K562 (cell line): Measurements from ENCODE around the gene PIEZO2. TPM values are rescaled to one million over a fixed set of nuclear protein-coding genes. Genes with fewer than 3 reads are reported as not detected.

Source experiments
- ATAC-seq: fragments of 200-7000 bp; cut with Tn5 transposase; 3 replicates; pipeline ENCODE4 v1.9.1; 2020; ENCODE audit warnings: moderate library complexity
- BruUV-seq: library from RNA; stranded (reverse); fragments of 400-500 nt; replicated peaks from 2 replicates; lab custom pipeline; 2021; lab: Mats Ljungman, UMichigan
- CTCF ChIA-PET: fragments of 300-600 bp; formaldehyde crosslinking; extraction: SDS; loops from one replicate; lab custom pipeline; 2021; ENCODE audit warnings: low intra/inter-chr PET ratio; lab: Yijun Ruan, JAX
- POLR2A ChIA-PET: fragments of 300-600, 350-650 bp; sonication (Branson Sonifier 250); formaldehyde crosslinking; extraction: SDS; loops from one replicate; lab custom pipeline; 2021; ENCODE audit warnings: antibody characterized with exemption, inconsistent platforms; lab: Yijun Ruan, JAX
- DNase-seq, 4 experiments: peaks; one replicate each; pipeline versions ENCODE4 v3.0.0 to v3.0.0-alpha.2; 2011 to 2018; ENCODE audit warnings: low spot score in 3 of 4, mixed read lengths in 3 of 4; ENCODE audit errors: extremely low read depth in 1 of 4
- FAIRE-seq: peaks from 2 replicates; lab custom pipeline; 2011; peaks lifted over from hg19 to GRCh38; lab: Jason Lieb, UNC
- H2AFZ ChIP-seq: 2 replicates; pipeline ENCODE4 v1.6.0; 2011; ENCODE audit warnings: low read depth, low read length, control low read depth, inconsistent platforms
- H3K27ac ChIP-seq: fragments of 200-600 bp; 3 replicates; pipeline ENCODE4 v1.8.0; 2011; ENCODE audit warnings: low read depth, mild to moderate bottlenecking, control low read depth, inconsistent platforms, low read length, moderate library complexity, mixed read lengths; ENCODE audit errors: extremely low read depth
- H3K27me3 ChIP-seq, 2 experiments: fragments of 300-600 bp in 1 of 2; 2 replicates in 1 of 2; 3 replicates in 1 of 2; pipeline versions ENCODE4 v1.6.0 to v1.8.0; 2011; ENCODE audit warnings: inconsistent platforms in 2 of 2, low read length in 2 of 2, mild to moderate bottlenecking in 1 of 2, mixed read lengths in 1 of 2, moderate library complexity in 1 of 2; ENCODE audit not compliant: control insufficient read depth in 2 of 2, insufficient read depth in 2 of 2
- H3K36me3 ChIP-seq: fragments of 300-600 bp; 3 replicates; pipeline ENCODE4 v1.8.0; 2011; ENCODE audit warnings: mild to moderate bottlenecking, low read length, inconsistent platforms; ENCODE audit not compliant: control insufficient read depth, insufficient read depth
- H3K4me1 ChIP-seq, 2 experiments: fragments of 200-600 bp in 1 of 2; replicated peaks in 1 of 2; 2 replicates in 1 of 2; 3 replicates in 1 of 2; pipeline versions ENCODE4 v1.5.1 to v1.8.0; 2011; ENCODE audit warnings: inconsistent platforms in 2 of 2, low read length in 2 of 2, mild to moderate bottlenecking in 1 of 2, mixed read lengths in 1 of 2, moderate library complexity in 1 of 2; ENCODE audit not compliant: control insufficient read depth in 2 of 2, insufficient read depth in 2 of 2
- H3K4me2 ChIP-seq: 2 replicates; pipeline ENCODE4 v1.6.1; 2011; ENCODE audit warnings: low read length, control low read depth, inconsistent platforms, mixed read lengths; ENCODE audit not compliant: insufficient read depth
- H3K4me3 ChIP-seq: fragments of 200-600 bp; sonication (generic), shearing (Covaris generic); 2 replicates; pipeline ENCODE4 v1.5.1; 2016; ENCODE audit warnings: control low read depth, inconsistent platforms
- H3K79me2 ChIP-seq: fragments of 200-600 bp; 3 replicates; pipeline ENCODE4 v1.8.0; 2011; ENCODE audit warnings: low read length, inconsistent platforms; ENCODE audit not compliant: control insufficient read depth, insufficient read depth
- H3K9ac ChIP-seq, 2 experiments: 2 replicates each; pipeline versions ENCODE4 v1.6.0 to v1.6.1; 2011; ENCODE audit warnings: low read depth in 2 of 2, low read length in 2 of 2, control low read depth in 1 of 2, inconsistent platforms in 1 of 2, mild to moderate bottlenecking in 1 of 2, mixed read lengths in 1 of 2; ENCODE audit not compliant: insufficient read depth in 1 of 2
- H3K9me1 ChIP-seq: one replicate; pipeline ENCODE4 v1.6.0; 2011; ENCODE audit warnings: inconsistent platforms, mild to moderate bottlenecking, low read length, moderate library complexity; ENCODE audit not compliant: control insufficient read depth, insufficient read depth
- H3K9me3 ChIP-seq: replicated peaks from 2 replicates; pipeline ENCODE4 v1.5.1; 2011; ENCODE audit warnings: low read depth, low read length, inconsistent platforms; ENCODE audit not compliant: control insufficient read depth, insufficient read depth
- H4K20me1 ChIP-seq: replicated peaks from 2 replicates; pipeline ENCODE4 v1.6.1; 2011; ENCODE audit warnings: low read length, inconsistent platforms, mixed read lengths; ENCODE audit not compliant: control insufficient read depth, insufficient read depth
- BRF1 ChIP-seq: IDR thresholded peaks from 3 replicates; pipeline ENCODE4 v1.6.1; 2011; ENCODE audit warnings: borderline replicate concordance, mild to moderate bottlenecking; ENCODE audit not compliant: insufficient read length; ENCODE audit errors: extremely low read depth
- HSF4 ChIP-seq: fragments of 250-450 bp; sonication (Bioruptor Pico); IDR thresholded peaks from 2 replicates; pipeline ENCODE4 v2.1.2; 2022; ENCODE audit warnings: mild to moderate bottlenecking, moderate library complexity, borderline replicate concordance
- KDM1A ChIP-seq, 2 experiments: fragments of 450-650 bp; IDR thresholded peaks; 2 replicates each; pipeline ENCODE4 v1.6.1; 2016; ENCODE audit warnings: mild to moderate bottlenecking in 2 of 2
- KDM4B ChIP-seq, 2 experiments: fragments of 450-650 bp in 1 of 2; sonication (generic) in 1 of 2; IDR thresholded peaks; 2 replicates each; pipeline ENCODE4 v1.6.1; 2016 to 2017; ENCODE audit warnings: borderline replicate concordance in 2 of 2, antibody characterized with exemption in 1 of 2, low read depth in 1 of 2, mild to moderate bottlenecking in 1 of 2
- SMARCE1 ChIP-seq: fragments of 450-650 bp; IDR thresholded peaks from 2 replicates; pipeline ENCODE4 v1.7.1; 2016; ENCODE audit warnings: mild to moderate bottlenecking
- TCFL5 ChIP-seq: fragments of 250-450 bp; sonication (Bioruptor Pico); conservative IDR thresholded peaks from 2 replicates; pipeline ENCODE4 v1.6.1; 2021; ENCODE audit warnings: mild to moderate bottlenecking, moderate library complexity, matching md5 sums
- ZNF232 ChIP-seq: sonication (generic); formaldehyde crosslinking; IDR thresholded peaks from 2 replicates; pipeline ENCODE4 v1.8.0; 2022; ENCODE audit warnings: mild to moderate bottlenecking, missing genetic modification reagents
- ZNF57 ChIP-seq: fragments of 450-650 bp; formaldehyde crosslinking; IDR thresholded peaks from 2 replicates; pipeline ENCODE4 v1.4.0; 2020; ENCODE audit warnings: mild to moderate bottlenecking, moderate library complexity
- WGBS: fragments of 100-300 bp; shearing (Covaris generic); methylation state at CpG from one replicate; pipeline ENCODE4 v1.1.6; 2016; ENCODE audit warnings: low coverage, mixed read lengths; ENCODE audit not compliant: insufficient coverage; ENCODE audit errors: missing lambda C conversion rate; 5-methylcytosine and 5-hydroxymethylcytosine counted together
- in situ Hi-C: fragments of 300-500 bp; cut with MboI; formaldehyde crosslinking; loops from 4 replicates; pipeline ENCODE4 v1.15.0; 2018; ENCODE audit warnings: inconsistent platforms, mixed read lengths
- intact Hi-C: fragments of 100-400 bp; cut with micrococcal nuclease; formaldehyde crosslinking; loops from 2 replicates; pipeline ENCODE4 v1.14.2; 2022
- polyA plus RNA-seq, 8 experiments: library from polyadenylated mRNA; depleted of rRNA in 4 of 8; stranded (reverse) in 5 of 8; unstranded in 3 of 8; fragments of >200 nt; fragmentation: Nextera tagmentation in 2 of 8; fragmentation: Illumina TruSeq in 1 of 8; extraction: Ambion mirVana in 2 of 8; extraction: Trizol in 1 of 8; gene quantifications; 2 replicates each; pipeline versions ENCODE4 v1.2.1 to v1.2.3, GENCODE V29; 2011 to 2014; ENCODE audit warnings: inconsistent platforms in 1 of 8, missing spikeins in 1 of 8
- total RNA-seq, 7 experiments: library from RNA; depleted of rRNA in 6 of 7; stranded (reverse); fragments of >200 nt in 6 of 7; fragmentation: Illumina TruSeq in 2 of 7; extraction: Trizol in 2 of 7; gene quantifications; 2 replicates each; pipeline versions ENCODE4 v1.2.1 to v1.2.3, GENCODE V29; 2011 to 2021; ENCODE audit warnings: low replicate concordance in 1 of 7
- TF ChIP-seq, protein P1 (sequence below): sonication (generic); formaldehyde crosslinking; IDR thresholded peaks from 2 replicates; pipeline ENCODE4 v1.8.0; 2022; ENCODE audit warnings: mild to moderate bottlenecking, missing genetic modification reagents, borderline replicate concordance
- TF ChIP-seq, protein P2 (sequence below): fragments of 450-650 bp; IDR thresholded peaks from 2 replicates; pipeline ENCODE4 v1.6.1; 2016; ENCODE audit warnings: low read depth

Gene PIEZO2
- total and polyA plus RNA-seq, 9 of the 15 experiments (the other 6 are each of a cell fraction or from before 2014, with no cell fraction given), result 0.54 to 4.1 (median 2.0) TPM

DNA sequence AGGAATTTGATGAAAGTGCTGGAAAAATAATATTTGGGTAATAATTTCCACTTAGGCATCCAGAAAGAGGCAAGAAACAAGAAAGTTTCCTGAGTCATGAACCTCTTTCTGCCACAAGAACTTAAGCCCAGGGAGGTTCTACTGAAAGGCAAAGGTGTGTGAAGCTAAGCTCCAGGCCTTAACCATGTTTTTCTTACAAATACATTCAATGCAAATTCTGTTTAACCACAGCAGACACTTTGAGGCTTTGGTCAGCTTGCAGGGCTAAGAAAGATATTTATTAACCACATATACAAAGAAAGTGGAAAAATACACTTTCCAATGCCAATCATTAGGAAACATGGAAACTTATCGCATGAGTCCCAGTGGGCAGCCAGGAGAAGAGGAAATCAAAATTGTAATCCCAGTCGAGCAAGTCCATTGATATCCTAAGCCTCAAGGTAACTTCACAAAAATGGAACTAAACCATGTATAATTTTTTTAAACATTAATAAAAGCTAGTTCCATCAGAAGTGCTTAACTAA, 68.3 kb downstream of the PIEZO2 start (continued):
- TF ChIP-seq ZNF57 (CRISPR knock-in tag) (no peak), SMARCE1 (no peak), KDM1A (IDR thresholded peaks at IDR 0.05) (no peak)
- TF ChIP-seq, protein P1, sequence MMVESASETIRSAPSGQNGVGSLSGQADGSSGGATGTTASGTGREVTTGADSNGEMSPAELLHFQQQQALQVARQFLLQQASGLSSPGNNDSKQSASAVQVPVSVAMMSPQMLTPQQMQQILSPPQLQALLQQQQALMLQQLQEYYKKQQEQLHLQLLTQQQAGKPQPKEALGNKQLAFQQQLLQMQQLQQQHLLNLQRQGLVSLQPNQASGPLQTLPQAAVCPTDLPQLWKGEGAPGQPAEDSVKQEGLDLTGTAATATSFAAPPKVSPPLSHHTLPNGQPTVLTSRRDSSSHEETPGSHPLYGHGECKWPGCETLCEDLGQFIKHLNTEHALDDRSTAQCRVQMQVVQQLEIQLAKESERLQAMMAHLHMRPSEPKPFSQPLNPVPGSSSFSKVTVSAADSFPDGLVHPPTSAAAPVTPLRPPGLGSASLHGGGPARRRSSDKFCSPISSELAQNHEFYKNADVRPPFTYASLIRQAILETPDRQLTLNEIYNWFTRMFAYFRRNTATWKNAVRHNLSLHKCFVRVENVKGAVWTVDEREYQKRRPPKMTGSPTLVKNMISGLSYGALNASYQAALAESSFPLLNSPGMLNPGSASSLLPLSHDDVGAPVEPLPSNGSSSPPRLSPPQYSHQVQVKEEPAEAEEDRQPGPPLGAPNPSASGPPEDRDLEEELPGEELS (CRISPR knock-in tag), result no peak

DNA sequence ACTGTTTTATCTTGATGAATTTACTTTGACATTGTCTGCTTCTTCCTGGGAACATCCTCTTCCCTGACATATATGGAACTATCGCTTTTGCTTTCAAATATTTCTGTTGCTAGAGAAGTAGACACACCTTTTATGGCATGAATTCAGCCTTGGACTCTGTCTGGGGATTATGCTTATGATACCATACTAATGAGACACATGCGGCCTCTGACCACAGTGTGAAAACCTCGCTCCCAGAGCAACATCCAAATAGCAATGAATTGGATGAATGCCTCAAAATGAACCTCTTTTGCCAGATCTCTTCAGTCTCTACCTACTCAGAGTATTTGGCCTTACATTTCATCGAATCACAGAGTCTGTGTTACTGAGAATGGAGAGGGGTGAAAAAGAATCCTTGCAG, 70.9 kb downstream of the PIEZO2 start:
- DNase-seq (no peak), ATAC-seq (no peak), FAIRE-seq (no peak)
- Histone ChIP-seq H4K20me1 (no peaks in the 10 kb centered on the region), H3K4me2 (no peak overlapping the region), H3K27me3 (0 out of 5 replicates have a peak, but pooled peaks cover 0 to 2% of the 10 kb centered on the region in 2 experiments), H3K27ac (no peak overlapping the region), H3K9me1 (no peaks in the 10 kb centered on the region), H3K4me3 (no peak overlapping the region), H2AFZ (no peak overlapping the region), H3K36me3 (no peaks in the 10 kb centered on the region), H3K4me1 (no peaks in the 10 kb centered on the region), H3K79me2 (no peaks in the 10 kb centered on the region), H3K9ac (no peak overlapping the region), H3K9me3 (no peaks in the 10 kb centered on the region)
- no TSS peak for BruUV-seq
- POLR2A ChIA-PET, result no interaction called here
- 2% methylated on average over 4 of the region's 4 CpGs for WGBS
- in situ Hi-C loops, result no loop called here
- CTCF ChIA-PET, result no interaction called here
- intact Hi-C loops, result no loop called here
- TF ChIP-seq, protein P2, sequence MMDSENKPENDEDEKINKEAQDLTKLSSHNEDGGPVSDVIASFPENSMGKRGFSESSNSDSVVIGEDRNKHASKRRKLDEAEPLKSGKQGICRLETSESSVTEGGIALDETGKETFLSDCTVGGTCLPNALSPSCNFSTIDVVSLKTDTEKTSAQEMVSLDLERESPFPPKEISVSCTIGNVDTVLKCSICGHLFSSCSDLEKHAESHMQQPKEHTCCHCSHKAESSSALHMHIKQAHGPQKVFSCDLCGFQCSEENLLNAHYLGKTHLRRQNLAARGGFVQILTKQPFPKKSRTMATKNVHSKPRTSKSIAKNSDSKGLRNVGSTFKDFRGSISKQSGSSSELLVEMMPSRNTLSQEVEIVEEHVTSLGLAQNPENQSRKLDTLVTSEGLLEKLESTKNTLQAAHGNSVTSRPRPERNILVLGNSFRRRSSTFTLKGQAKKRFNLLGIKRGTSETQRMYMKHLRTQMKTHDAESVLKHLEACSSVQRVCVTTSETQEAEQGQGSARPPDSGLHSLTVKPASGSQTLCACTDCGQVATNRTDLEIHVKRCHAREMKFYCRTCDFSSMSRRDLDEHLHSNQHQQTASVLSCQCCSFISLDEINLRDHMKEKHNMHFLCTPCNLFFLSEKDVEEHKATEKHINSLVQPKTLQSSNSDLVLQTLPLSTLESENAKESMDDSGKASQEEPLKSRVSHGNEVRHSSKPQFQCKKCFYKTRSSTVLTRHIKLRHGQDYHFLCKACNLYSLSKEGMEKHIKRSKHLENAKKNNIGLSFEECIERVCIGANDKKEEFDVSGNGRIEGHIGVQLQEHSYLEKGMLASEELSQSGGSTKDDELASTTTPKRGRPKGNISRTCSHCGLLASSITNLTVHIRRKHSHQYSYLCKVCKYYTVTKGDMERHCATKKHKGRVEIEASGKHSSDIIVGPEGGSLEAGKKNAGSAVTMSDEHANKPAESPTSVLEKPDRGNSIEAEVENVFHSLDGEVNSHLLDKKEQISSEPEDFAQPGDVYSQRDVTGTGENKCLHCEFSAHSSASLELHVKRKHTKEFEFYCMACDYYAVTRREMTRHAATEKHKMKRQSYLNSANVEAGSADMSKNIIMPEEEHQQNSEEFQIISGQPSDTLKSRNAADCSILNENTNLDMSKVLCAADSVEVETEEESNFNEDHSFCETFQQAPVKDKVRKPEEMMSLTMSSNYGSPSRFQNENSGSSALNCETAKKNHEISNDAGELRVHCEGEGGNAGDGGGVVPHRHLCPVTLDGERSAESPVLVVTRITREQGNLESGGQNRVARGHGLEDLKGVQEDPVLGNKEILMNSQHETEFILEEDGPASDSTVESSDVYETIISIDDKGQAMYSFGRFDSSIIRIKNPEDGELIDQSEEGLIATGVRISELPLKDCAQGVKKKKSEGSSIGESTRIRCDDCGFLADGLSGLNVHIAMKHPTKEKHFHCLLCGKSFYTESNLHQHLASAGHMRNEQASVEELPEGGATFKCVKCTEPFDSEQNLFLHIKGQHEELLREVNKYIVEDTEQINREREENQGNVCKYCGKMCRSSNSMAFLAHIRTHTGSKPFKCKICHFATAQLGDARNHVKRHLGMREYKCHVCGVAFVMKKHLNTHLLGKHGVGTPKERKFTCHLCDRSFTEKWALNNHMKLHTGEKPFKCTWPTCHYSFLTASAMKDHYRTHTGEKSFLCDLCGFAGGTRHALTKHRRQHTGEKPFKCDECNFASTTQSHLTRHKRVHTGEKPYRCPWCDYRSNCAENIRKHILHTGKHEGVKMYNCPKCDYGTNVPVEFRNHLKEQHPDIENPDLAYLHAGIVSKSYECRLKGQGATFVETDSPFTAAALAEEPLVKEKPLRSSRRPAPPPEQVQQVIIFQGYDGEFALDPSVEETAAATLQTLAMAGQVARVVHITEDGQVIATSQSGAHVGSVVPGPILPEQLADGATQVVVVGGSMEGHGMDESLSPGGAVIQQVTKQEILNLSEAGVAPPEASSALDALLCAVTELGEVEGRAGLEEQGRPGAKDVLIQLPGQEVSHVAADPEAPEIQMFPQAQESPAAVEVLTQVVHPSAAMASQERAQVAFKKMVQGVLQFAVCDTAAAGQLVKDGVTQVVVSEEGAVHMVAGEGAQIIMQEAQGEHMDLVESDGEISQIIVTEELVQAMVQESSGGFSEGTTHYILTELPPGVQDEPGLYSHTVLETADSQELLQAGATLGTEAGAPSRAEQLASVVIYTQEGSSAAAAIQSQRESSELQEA, result no peak
- TF ChIP-seq ZNF232 (CRISPR knock-in tag) (no peak), BRF1 (no peak), KDM4B (IDR thresholded peaks at IDR 0.05; ENCODE audit: borderline replicate concordance in 2 of 2, low read depth in 1 of 2) (no peak), HSF4 (no peak), TCFL5 (CRISPR knock-in tag) (no peak)
